CD4-positive, alpha-beta T cell treated with Interleukin-12 subunit alpha and Interleukin-12 subunit beta, for 1 hour (primary cell): Measurements from ENCODE around the gene DOCK2.
"Not testable (repeated sequence)": the region's sequence is repeated elsewhere in the genome, so short reads cannot be mapped to it uniquely, and the experiment has no call there.

Source experiments
- DNase-seq: peaks from one replicate; pipeline ENCODE4 v3.0.0-alpha.2; 2020

DOCK2 gene

GRCh38 chr5:169762338-169763095 lies 125.4 kb downstream of the DOCK2 start:
- DNase-seq = no peak

- DNase-seq = no peak
Observed at GRCh38 chr5:169763376-169764017, 126.4 kb downstream of the DOCK2 start.

- no peak for DNase-seq
Observed at GRCh38 chr5:169764018-169764378, 126.9 kb downstream of the DOCK2 start.

- DNase-seq = no peak
Observed at GRCh38 chr5:169765176-169765996, 128.3 kb downstream of the DOCK2 start.

GRCh38 chr5:169766943-169767342 lies 129.9 kb downstream of the DOCK2 start:
- not testable (repeated sequence) for DNase-seq

- no peak for DNase-seq
Observed at GRCh38 chr5:169767938-169768337, 130.9 kb downstream of the DOCK2 start.

- DNase-seq = no peak
Observed at GRCh38 chr5:169768416-169768815, 131.3 kb downstream of the DOCK2 start.

- no peak for DNase-seq
Observed at GRCh38 chr5:169770109-169770508, 133.0 kb downstream of the DOCK2 start.

- no peak for DNase-seq
Observed at GRCh38 chr5:169772256-169772655, 135.2 kb downstream of the DOCK2 start.

- no peak for DNase-seq
Observed at GRCh38 chr5:169772688-169773087, 135.6 kb downstream of the DOCK2 start.

- no peak for DNase-seq
Observed at GRCh38 chr5:169777159-169777558, 140.1 kb downstream of the DOCK2 start.

GRCh38 chr5:169778622-169779596 lies 141.8 kb downstream of the DOCK2 start:
- DNase-seq = no peak

GRCh38 chr5:169781420-169782345 lies 144.6 kb downstream of the DOCK2 start:
- DNase-seq = no peak

GRCh38 chr5:169785771-169786618 lies 148.9 kb downstream of the DOCK2 start:
- DNase-seq = no peak

- no peak for DNase-seq
Observed at GRCh38 chr5:169788168-169788567, 151.1 kb downstream of the DOCK2 start.

GRCh38 chr5:169789417-169789940 lies 152.4 kb downstream of the DOCK2 start:
- DNase-seq = no peak

GRCh38 chr5:169791251-169791650 lies 154.2 kb downstream of the DOCK2 start:
- no peak for DNase-seq

- DNase-seq = no peak
Observed at GRCh38 chr5:169795338-169795737, 158.3 kb downstream of the DOCK2 start.

- no peak for DNase-seq
Observed at GRCh38 chr5:169796731-169797130, 159.7 kb downstream of the DOCK2 start.

GRCh38 chr5:169797577-169797976 lies 160.5 kb downstream of the DOCK2 start:
- DNase-seq = no peak
